Bone marrow (tissue), 2 donors: Measurements from ENCODE around the gene TMEM270.

Experiments used
- DNase-seq, 2 donors: peaks; one replicate each; lab custom pipeline; 2025; lab: John Stamatoyannopoulos, UW

TMEM270 gene

DNA sequence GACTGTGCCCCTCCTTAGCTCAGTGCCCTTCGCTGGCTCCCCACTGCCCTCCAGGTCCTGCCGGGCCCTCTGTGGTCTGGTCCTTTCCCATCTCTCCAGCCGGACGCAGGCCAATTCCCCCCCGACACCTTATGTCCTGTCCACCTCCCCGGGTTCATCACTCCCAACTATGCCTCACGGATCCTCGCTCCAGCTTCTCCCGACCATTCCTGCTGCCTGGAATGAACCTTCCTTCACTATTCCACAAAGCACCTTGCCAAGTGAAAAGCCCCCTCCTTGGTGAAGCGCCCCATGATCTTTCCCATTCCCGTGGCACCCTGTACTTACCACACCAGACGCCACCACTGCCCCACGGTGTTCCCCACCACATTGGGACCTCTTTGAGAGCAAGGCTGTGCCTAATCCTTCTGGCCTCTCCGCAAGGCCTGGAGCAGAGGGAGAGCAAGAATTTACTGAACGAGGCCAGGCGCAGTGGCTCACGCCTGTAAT is 47.2 kb downstream of the TMEM270 start:
- DNase-seq = no peak

DNA sequence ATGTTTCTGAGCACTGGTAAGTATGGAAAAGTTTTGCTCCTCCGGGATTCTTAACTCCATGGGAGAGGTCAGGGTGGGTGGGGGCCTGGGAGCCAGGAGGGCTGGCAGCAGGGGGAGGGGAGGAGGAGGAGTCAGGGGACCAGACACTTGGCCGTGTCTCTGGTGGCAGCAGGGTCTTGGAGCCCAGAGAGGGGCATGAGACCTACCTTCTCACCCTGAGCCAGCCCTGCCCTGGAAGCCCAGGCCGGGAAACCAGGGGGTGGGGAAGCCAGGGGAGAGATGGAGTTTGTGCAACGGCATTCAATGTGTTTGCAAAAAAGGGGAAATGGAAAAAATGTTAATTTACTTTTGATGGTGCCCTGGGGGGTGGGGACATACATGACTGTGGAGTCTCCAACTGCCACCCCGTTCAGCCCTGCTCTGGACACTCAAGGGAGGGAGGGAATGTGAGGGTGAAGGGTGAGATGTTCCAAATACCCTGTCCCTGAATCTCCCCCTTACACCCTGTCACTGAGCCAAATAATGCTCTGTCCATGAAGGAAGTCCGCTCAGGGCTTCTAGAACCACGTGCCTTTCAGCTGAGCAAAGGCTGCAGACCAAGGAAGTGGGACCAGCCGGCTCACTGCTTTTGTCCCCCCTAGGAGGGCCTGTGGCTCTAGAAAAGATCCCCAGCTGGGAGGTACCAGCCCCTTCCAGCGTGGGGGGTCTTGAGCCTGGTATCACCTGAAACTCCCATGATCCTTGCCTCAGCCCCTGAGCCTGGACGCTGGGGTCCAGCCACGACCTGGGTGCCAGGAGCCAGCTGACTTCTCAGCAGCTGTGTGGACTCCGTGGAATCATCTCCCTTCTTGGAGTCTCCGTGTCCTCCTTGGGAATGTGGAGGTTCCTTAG is 48.3 kb downstream of the TMEM270 start:
- DNase-seq = peak; percentile 25 to 28

- no peak for DNase-seq
These were observed 49.0 kb downstream of the TMEM270 start for GRCh38 chr7:73909996-73910395.

- no peak for DNase-seq
These were observed 51.3 kb downstream of the TMEM270 start for GRCh38 chr7:73912223-73912622.
